ENCODE measurements around the gene DISC1. TPM values are rescaled to one million over a fixed set of nuclear protein-coding genes. Genes with fewer than 3 reads are reported as not detected.
"Not testable (repeated sequence)": the region's sequence is repeated elsewhere in the genome, so short reads cannot be mapped to it uniquely, and the experiment has no call there.

Gene DISC1
- total RNA-seq, 1 experiment from 2014 or later = 2.8 TPM

GRCh38 chr1:231931846-231932454 lies 305.4 kb downstream of the DISC1 start:
- Histone ChIP-seq H3K27me3 (no peaks in the 10 kb centered on the region), H3K4me3 (no peak overlapping the region), H3K9me3 (peaks cover 14% of the 10 kb centered on the region), H3K36me3 (no peaks in the 10 kb centered on the region)
- DNase-seq = no peak

DNA sequence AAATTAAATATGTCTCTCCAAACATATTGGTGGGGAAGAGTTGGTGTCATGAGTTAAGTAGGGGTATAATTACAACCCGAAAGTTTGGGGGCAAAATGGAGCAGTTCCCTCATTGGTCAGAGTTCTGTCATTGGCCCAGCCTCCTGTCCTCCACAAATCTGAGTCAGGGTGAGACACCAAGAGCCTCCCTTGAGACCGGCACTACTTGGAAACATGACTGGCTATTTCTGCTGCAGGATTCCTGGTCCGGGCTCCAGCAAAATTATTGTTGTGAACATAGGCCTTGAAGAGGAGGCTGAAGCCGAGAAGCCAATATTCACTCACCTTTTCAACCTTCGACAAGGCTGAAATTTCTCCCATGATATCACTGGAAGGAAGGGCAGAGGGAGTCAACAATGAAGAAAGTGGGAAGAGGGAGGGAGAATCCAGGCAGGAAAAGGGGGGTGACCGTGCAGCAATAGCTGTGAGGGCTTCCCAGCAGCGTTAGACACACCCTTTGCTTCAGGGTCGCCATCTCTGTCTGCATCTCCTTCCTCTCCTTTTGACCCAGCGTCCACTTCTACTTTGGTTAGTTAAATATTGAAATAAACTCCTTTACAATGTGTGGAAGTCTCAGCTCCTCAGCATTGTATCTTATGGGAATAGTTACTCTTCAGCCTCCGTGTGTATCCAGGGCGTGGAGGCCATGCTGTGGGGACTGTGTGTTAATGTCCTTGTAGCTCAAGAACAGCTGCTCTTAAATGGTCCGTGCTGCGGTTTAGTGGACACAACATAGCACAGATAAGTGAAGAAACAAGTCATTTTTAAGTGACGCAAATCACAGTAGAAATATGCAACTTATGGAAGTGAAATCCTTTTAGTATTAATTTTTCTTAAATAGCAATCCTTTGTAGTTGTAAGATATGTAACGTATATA lies 307.4 kb downstream of the DISC1 start:
- Histone ChIP-seq H3K4me3 (no peak overlapping the region), H3K9me3 (peaks cover 14% of the 10 kb centered on the region)
- DNase-seq = no peak

DNA sequence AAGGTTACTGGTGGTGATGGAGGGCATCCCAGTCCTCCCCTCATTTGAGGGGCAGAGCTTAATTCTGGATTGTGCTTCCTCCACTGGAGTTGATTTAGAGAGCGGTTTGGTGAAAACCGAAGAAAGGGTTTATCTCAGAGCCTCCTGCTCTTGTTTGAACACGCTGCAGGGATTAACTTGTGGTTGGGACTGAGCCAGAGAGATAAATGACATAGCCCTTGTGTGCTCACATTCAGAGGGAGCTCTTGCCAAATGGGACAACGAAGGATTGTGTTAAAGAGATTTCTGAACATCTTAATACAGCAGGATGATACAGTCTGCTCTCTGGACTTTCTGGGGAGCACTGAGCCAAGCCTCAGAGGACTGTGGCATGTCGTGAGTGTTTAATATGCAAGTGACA lies 308.2 kb downstream of the DISC1 start:
- H3K36me3 ChIP-seq = no peaks in the 10 kb centered on the region
- no peak overlapping the region for H3K4me3 ChIP-seq
- no peak for DNase-seq
- H3K27me3 ChIP-seq = no peaks in the 10 kb centered on the region
- H3K9me3 ChIP-seq = peaks cover 14% of the 10 kb centered on the region

More for the DNA sequence above, 307.4 kb downstream of the DISC1 start:
- Histone ChIP-seq H3K27me3 (no peaks in the 10 kb centered on the region), H3K36me3 (no peaks in the 10 kb centered on the region)

- Histone ChIP-seq H3K36me3 (no peaks in the 10 kb centered on the region), H3K9me3 (peaks cover 14% of the 10 kb centered on the region), H3K27me3 (no peaks in the 10 kb centered on the region), H3K4me3 (no peak overlapping the region)
- no peak for DNase-seq
Measured at GRCh38 chr1:231935856-231936255, 309.3 kb downstream of the DISC1 start.

- H3K4me3 ChIP-seq = no peak overlapping the region
- H3K9me3 ChIP-seq = peaks cover 9% of the 10 kb centered on the region
- DNase-seq = no peak
- H3K27me3 ChIP-seq = no peaks in the 10 kb centered on the region
- H3K36me3 ChIP-seq = no peaks in the 10 kb centered on the region
Measured at GRCh38 chr1:231936983-231937775, 310.6 kb downstream of the DISC1 start.

DNA sequence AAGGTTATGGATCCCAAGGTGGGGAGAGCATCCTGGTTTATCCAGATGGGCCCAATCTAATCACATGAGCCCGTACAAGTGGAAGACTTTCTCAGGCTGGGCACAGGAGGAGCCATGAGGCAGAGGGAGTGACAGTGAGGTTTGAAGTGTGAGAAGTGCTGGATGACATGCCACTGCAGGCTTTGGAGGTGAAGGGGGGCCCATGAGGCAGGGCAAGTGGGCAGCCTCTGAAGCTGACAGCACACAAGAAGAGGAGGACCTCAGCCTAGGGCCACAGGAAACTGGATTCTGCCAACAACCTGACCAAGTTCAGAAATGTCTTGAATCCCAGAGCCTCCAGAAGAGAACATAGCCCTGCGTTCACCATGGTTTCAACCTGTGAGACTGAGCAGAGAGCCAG lies 311.6 kb downstream of the DISC1 start:
- DNase-seq = no peak

GRCh38 chr1:231938711-231939110 lies 312.1 kb downstream of the DISC1 start:
- DNase-seq = no peak
- Histone ChIP-seq H3K4me3 (no peak overlapping the region), H3K27me3 (no peaks in the 10 kb centered on the region), H3K36me3 (no peaks in the 10 kb centered on the region), H3K9me3 (no peaks in the 10 kb centered on the region)

More for the DNA sequence above, 311.6 kb downstream of the DISC1 start:
- Histone ChIP-seq H3K4me3 (no peak overlapping the region), H3K36me3 (no peaks in the 10 kb centered on the region), H3K27me3 (no peaks in the 10 kb centered on the region), H3K9me3 (peaks cover under 1% of the 10 kb centered on the region; the same call in 1 of the 2 replicates)

DNA sequence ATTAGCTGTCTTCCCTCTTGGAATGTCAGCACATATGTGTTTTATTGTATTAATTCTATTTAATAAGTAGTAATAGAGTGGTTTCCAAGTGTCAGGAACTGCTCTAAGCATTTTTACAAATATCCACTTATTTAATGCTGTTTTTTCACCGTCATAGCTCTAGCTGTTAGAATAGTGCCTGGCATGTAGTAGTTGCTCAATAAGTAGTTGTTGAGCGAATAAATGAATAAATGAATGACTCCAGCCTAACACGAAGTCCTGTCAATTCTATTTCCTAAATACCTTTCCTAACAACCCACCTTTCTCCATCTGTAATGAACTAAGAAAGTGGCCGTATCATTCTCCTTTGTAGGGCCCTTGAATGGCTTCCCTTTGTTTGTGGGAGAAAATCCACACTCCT lies 312.5 kb downstream of the DISC1 start:
- Histone ChIP-seq H3K4me3 (no peak overlapping the region), H3K36me3 (no peaks in the 10 kb centered on the region), H3K9me3 (no peaks in the 10 kb centered on the region), H3K27me3 (no peaks in the 10 kb centered on the region)
- DNase-seq = no peak

GRCh38 chr1:231940116-231940515 lies 313.5 kb downstream of the DISC1 start:
- no peaks in the 10 kb centered on the region for H3K27me3 ChIP-seq
- no peaks in the 10 kb centered on the region for H3K9me3 ChIP-seq
- H3K4me3 ChIP-seq = no peak overlapping the region
- no peaks in the 10 kb centered on the region for H3K36me3 ChIP-seq
- DNase-seq = no peak

GRCh38 chr1:231940701-231941100 lies 314.1 kb downstream of the DISC1 start:
- no peaks in the 10 kb centered on the region for H3K9me3 ChIP-seq
- no peaks in the 10 kb centered on the region for H3K27me3 ChIP-seq
- no peaks in the 10 kb centered on the region for H3K36me3 ChIP-seq
- DNase-seq = no peak
- no peak overlapping the region for H3K4me3 ChIP-seq

DNA sequence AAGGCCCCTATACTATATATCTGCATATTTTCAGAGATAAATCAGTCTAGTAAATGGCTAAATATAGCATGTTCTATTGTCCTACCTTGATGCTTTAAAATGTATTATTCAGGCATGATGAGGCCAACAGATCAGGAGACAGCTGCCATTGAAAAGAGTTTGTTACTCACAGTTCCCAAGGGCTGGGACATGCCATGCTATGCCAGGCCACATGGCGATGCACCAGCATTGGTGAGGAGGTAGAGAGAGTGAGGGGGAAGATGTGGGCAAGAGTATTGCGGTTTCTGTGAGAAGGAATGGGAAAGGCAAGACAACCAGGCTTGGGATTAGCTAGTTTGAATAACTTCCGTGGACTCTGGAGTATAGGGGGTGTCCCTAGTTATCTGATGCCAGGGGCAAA lies 316.5 kb downstream of the DISC1 start:
- H3K36me3 ChIP-seq = no peaks in the 10 kb centered on the region
- DNase-seq = no peak
- no peaks in the 10 kb centered on the region; the same call in 1 of the 2 replicates for H3K9me3 ChIP-seq
- no peaks in the 10 kb centered on the region for H3K27me3 ChIP-seq
- no peak overlapping the region for H3K4me3 ChIP-seq

- DNase-seq, H3K9me3 ChIP-seq, H3K27me3 ChIP-seq, H3K36me3 ChIP-seq, H3K4me3 ChIP-seq: not testable (repeated sequence)
Measured at GRCh38 chr1:231948102-231948501, 321.5 kb downstream of the DISC1 start.

DNA sequence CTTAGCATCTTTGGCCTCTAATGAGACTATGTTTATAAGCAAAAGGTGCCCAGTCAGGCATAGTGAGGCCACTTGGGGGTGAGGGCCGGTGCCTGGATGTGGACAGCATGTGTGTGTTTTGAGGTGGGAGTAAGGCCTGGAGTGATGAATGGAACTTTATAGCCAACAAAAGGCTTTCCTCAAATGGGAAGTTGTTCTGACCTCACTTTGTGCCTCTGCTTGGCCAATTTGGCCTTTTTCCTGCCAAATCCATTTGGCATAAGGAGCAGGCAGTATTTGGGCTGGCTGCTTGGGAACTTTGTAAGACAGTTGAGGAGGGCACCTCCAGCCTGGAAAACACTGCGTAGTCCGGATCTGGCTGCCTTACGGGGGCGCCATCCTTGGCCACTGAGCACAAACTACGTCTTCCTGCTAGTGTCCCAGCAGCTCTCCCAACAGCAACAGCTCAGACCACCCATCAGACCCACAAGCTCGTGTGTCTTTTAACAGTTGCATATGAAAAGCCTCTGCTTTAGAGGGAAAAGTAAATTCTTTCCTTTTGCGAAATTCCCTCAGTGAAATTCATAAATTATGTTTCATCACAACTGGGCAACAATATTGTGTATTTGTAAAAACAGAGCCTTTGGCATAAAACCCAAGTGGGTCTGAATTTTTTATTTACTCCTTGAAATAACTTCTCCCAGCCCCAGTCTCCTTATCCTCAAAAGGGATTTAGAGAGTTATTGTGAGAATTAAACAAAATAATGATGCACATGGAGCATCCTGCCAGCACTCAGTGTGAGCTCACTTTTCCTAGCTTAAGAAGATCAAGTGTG lies 322.9 kb downstream of the DISC1 start:
- Histone ChIP-seq H3K36me3 (no peaks in the 10 kb centered on the region), H3K9me3 (peaks cover 3% of the 10 kb centered on the region; the same call in 1 of the 2 replicates), H3K4me3 (no peak overlapping the region), H3K27me3 (no peaks in the 10 kb centered on the region)
- peak; percentile 88 for DNase-seq

- H3K36me3 ChIP-seq = no peaks in the 10 kb centered on the region
- H3K9me3 ChIP-seq = peaks cover 3% of the 10 kb centered on the region; the same call in 1 of the 2 replicates
- H3K4me3 ChIP-seq = no peak overlapping the region
- no peaks in the 10 kb centered on the region for H3K27me3 ChIP-seq
- no peak for DNase-seq
Measured at GRCh38 chr1:231950331-231951128, 323.9 kb downstream of the DISC1 start.

DNA sequence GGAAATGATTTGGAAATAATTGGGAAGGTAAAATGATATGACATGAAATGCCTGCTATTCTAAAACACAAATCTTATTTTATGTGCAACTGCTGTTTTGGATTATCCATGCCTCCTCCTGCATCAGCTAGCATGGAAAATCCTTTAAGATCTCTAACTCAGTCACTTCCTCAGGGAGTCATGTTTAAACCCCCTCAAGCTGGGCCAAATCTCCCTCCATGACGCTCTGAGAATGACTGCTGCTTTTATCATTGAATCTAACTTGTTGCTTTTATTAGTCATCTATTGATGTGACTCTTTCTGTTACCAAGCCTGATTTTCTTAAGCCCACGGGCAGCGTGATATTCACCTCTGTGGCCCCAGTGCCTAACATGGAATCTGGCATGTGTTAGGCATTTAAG lies 324.8 kb downstream of the DISC1 start:
- Histone ChIP-seq H3K36me3 (no peaks in the 10 kb centered on the region), H3K4me3 (no peak overlapping the region), H3K9me3 (0 out of 2 replicates have a peak, but pooled peaks cover 3% of the 10 kb centered on the region), H3K27me3 (no peaks in the 10 kb centered on the region)
- DNase-seq = peak; percentile 85

Data from MG63 (cell line).